ENCODE results near the gene PDZK1IP1. TPM values are rescaled to one million over a fixed set of nuclear protein-coding genes. Genes with fewer than 3 reads are reported as not detected.

PDZK1IP1 gene
- 14.3 and 43.2 TPM in 2 replicates for total RNA-seq

GRCh38 chr1:47189844-47190508, at the start of gene PDZK1IP1:
TSS of gene PDZK1IP1 (minus strand) at chr1:47190036. CDS start at chr1:47189932, 104 bp downstream.
- peak; percentile 97 for DNase-seq (ENCODE audit: low read depth)

GRCh38 chr1:47238935-47239592, 49.2 kb upstream of the PDZK1IP1 start:
- no peak for TF ChIP-seq CTCF (conservative IDR thresholded peaks at IDR 0.05; ENCODE audit: low read depth, low read length)
- H3K4me3 ChIP-seq (ENCODE audit: low read depth, low read length): no peak overlapping the region
- DNase-seq (ENCODE audit: low read depth): no peak

More at GRCh38 chr1:47189844-47190508, at the start of gene PDZK1IP1:
- H3K4me3 ChIP-seq (ENCODE audit: low read depth, low read length): peak within 1 kb of the TSS; percentile 67
- no peak for TF ChIP-seq CTCF (conservative IDR thresholded peaks at IDR 0.05; ENCODE audit: low read depth, low read length)

- H3K4me3 ChIP-seq (ENCODE audit: low read depth, low read length): no peak overlapping the region
- TF ChIP-seq CTCF (conservative IDR thresholded peaks at IDR 0.05; ENCODE audit: low read depth, low read length): no peak
- DNase-seq (ENCODE audit: low read depth): no peak
These were observed 46.0 kb upstream of the PDZK1IP1 start for GRCh38 chr1:47235806-47236205.

- no peak for TF ChIP-seq CTCF (conservative IDR thresholded peaks at IDR 0.05; ENCODE audit: low read depth, low read length)
- no peak for DNase-seq (ENCODE audit: low read depth)
- H3K4me3 ChIP-seq (ENCODE audit: low read depth, low read length): no peak overlapping the region
These were observed 45.4 kb upstream of the PDZK1IP1 start for GRCh38 chr1:47235241-47235681.

GRCh38 chr1:47233186-47233585, 43.4 kb upstream of the PDZK1IP1 start:
- no peak overlapping the region for H3K4me3 ChIP-seq (ENCODE audit: low read depth, low read length)
- no peak for DNase-seq (ENCODE audit: low read depth)
- TF ChIP-seq CTCF (conservative IDR thresholded peaks at IDR 0.05; ENCODE audit: low read depth, low read length): no peak

GRCh38 chr1:47232187-47232874, 42.5 kb upstream of the PDZK1IP1 start, which contains the start of gene TAL1:
TSS of gene TAL1 (minus strand) at chr1:47232225. CDS start at chr1:47225888, 6,337 bp downstream.
- peak within 1 kb of the TSS; percentile 41 for H3K4me3 ChIP-seq (ENCODE audit: low read depth, low read length)
- no peak for DNase-seq (ENCODE audit: low read depth)
- TF ChIP-seq CTCF (conservative IDR thresholded peaks at IDR 0.05; ENCODE audit: low read depth, low read length): no peak

Data from epithelial cell of proximal tubule (primary cell).